ENCODE data around the gene OR51T1. TPM values are rescaled to one million over a fixed set of nuclear protein-coding genes. Genes with fewer than 3 reads are reported as not detected.

Gene OR51T1
- total RNA-seq, 1 experiment from 2014 or later, result not detected

DNA sequence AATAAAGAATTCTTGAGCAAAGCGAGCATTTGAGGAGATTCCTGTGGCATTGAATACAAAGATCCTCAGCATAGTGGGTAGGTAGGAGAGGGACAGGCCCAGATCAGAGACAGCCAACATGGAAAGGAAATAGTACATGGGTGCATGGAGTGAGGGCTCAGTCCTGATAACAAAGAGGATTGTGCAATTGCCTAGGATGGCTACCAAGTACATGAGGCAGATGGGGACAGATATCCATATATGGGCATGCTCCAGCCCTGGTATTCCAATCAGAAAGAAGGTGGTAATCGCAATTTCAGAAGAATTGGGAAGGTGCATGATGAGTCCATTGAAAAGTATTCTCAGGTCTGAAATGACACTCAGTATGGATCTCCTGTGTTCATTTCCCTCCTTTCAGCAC lies 8.6 kb downstream of the OR51T1 start:
- Histone ChIP-seq H2BK12ac (ENCODE audit: insufficient read length, low read depth, low read length) (no peak overlapping the region), H2AFZ (ENCODE audit: low read length) (no peak overlapping the region), H3K23me2 (ENCODE audit: insufficient read length, low read depth, low read length, poor library complexity, severe bottlenecking) (no peaks in the 10 kb centered on the region), H2BK120ac (ENCODE audit: low read depth, low read length, poor library complexity, severe bottlenecking) (no peak overlapping the region), H3K18ac (ENCODE audit: insufficient read length, low read depth, low read length) (no peak overlapping the region), H4K20me1 (ENCODE audit: control insufficient read depth, insufficient read depth, insufficient read length) (no peaks in the 10 kb centered on the region), H3K9ac (ENCODE audit: extremely low read depth, insufficient read length, low read length) (no peak overlapping the region), H3K23ac (ENCODE audit: insufficient read length, low read depth, low read length) (no peak overlapping the region), H3K79me2 (ENCODE audit: insufficient read depth, low read length) (no peaks in the 10 kb centered on the region), H3K4me2 (ENCODE audit: insufficient read depth, insufficient read length, low read length) (no peak overlapping the region), H4K8ac (replicated peaks; ENCODE audit: insufficient read length, low read depth, low read length) (no peak overlapping the region), H3K4me1 (ENCODE audit: insufficient read depth, low read length) (no peaks in the 10 kb centered on the region), H3K27me3 (ENCODE audit: insufficient read depth, low read length) (no peaks in the 10 kb centered on the region), H2BK15ac (ENCODE audit: low read depth, low read length) (no peak overlapping the region), H3K79me1 (ENCODE audit: insufficient read depth, low read depth, low read length, poor library complexity, severe bottlenecking) (no peaks in the 10 kb centered on the region), H4K5ac (ENCODE audit: insufficient read length, low read depth, low read length) (no peak overlapping the region), H3K14ac (ENCODE audit: insufficient read depth, low read length) (no peak overlapping the region), H2BK5ac (ENCODE audit: insufficient read length, low read length) (no peak overlapping the region), H3K4ac (ENCODE audit: low read depth, low read length) (no peak overlapping the region), H2BK20ac (ENCODE audit: low read depth, low read length, poor library complexity, severe bottlenecking) (no peak overlapping the region), H4K91ac (ENCODE audit: insufficient read length, low read depth, low read length) (no peak overlapping the region), H3T11ph (ENCODE audit: low read length) (no peak overlapping the region), H2AK5ac (ENCODE audit: insufficient read length, low read length) (no peak overlapping the region), H3K56ac (ENCODE audit: insufficient read length, low read depth, low read length) (no peak overlapping the region), H3K9me3 (ENCODE audit: control insufficient read depth, low read depth, low read length) (no peaks in the 10 kb centered on the region), H3K27ac (ENCODE audit: insufficient read length, low read depth, low read length) (no peak overlapping the region)
- DNase-seq, result no peak
- Mint-ChIP-seq H3K36me3 (ENCODE audit: insufficient read depth in 1 of 3, low read depth in 3 of 3) (no peaks in the 10 kb centered on the region), H3K4me1 (no peaks in the 10 kb centered on the region), H3K4me3 (no peak overlapping the region), H3K27me3 (ENCODE audit: low read depth) (no peaks in the 10 kb centered on the region), H3K9me3 (no peaks in the 10 kb centered on the region), H3K27ac (no peak overlapping the region)
- no CpG with 5 or more reads among the region's 2 CpGs for WGBS (ENCODE audit: extremely low coverage, insufficient read length, low lambda C conversion rate)
- TF ChIP-seq, protein P1, sequence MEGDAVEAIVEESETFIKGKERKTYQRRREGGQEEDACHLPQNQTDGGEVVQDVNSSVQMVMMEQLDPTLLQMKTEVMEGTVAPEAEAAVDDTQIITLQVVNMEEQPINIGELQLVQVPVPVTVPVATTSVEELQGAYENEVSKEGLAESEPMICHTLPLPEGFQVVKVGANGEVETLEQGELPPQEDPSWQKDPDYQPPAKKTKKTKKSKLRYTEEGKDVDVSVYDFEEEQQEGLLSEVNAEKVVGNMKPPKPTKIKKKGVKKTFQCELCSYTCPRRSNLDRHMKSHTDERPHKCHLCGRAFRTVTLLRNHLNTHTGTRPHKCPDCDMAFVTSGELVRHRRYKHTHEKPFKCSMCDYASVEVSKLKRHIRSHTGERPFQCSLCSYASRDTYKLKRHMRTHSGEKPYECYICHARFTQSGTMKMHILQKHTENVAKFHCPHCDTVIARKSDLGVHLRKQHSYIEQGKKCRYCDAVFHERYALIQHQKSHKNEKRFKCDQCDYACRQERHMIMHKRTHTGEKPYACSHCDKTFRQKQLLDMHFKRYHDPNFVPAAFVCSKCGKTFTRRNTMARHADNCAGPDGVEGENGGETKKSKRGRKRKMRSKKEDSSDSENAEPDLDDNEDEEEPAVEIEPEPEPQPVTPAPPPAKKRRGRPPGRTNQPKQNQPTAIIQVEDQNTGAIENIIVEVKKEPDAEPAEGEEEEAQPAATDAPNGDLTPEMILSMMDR (conservative IDR thresholded peaks at IDR 0.05), result no peak
